NOMO-1 treated with DMSO at 0.1 percent for 48 hours (cell line): ENCODE results near the gene PLCG1.

Source experiments
- DNase-seq: peaks from one replicate; lab custom pipeline; 2025; ENCODE audit not compliant: unreplicated experiment; lab: John Stamatoyannopoulos, UW

PLCG1 gene

GRCh38 chr20:41178495-41178894, 41.2 kb downstream of the PLCG1 start:
- no peak for DNase-seq

- DNase-seq, result no peak
Measured at GRCh38 chr20:41178904-41179432, 41.6 kb downstream of the PLCG1 start.

- no peak for DNase-seq
Measured at GRCh38 chr20:41179961-41180360, 42.6 kb downstream of the PLCG1 start.

GRCh38 chr20:41180599-41181333, 43.4 kb downstream of the PLCG1 start:
- no peak for DNase-seq

- DNase-seq, result no peak
Measured at GRCh38 chr20:41181567-41181966, 44.2 kb downstream of the PLCG1 start.

GRCh38 chr20:41182296-41183212, 45.2 kb downstream of the PLCG1 start:
- DNase-seq, result no peak

- no peak for DNase-seq
Measured at GRCh38 chr20:41183391-41183790, 46.0 kb downstream of the PLCG1 start.

GRCh38 chr20:41183831-41184230, 46.5 kb downstream of the PLCG1 start:
- no peak for DNase-seq

GRCh38 chr20:41185013-41185757, 47.8 kb downstream of the PLCG1 start:
- DNase-seq, result no peak

- no peak for DNase-seq
Measured at GRCh38 chr20:41187668-41188067, 50.3 kb downstream of the PLCG1 start.

GRCh38 chr20:41191562-41192500, 54.5 kb downstream of the PLCG1 start:
- DNase-seq, result no peak

- no peak for DNase-seq
Measured at GRCh38 chr20:41192575-41192974, 55.2 kb downstream of the PLCG1 start.

- no peak for DNase-seq
Measured at GRCh38 chr20:41196653-41197225, 59.4 kb downstream of the PLCG1 start.

GRCh38 chr20:41198443-41198842, 61.1 kb downstream of the PLCG1 start:
- DNase-seq, result no peak

- no peak for DNase-seq
Measured at GRCh38 chr20:41200446-41201202, 63.3 kb downstream of the PLCG1 start.

- DNase-seq, result no peak
Measured at GRCh38 chr20:41201760-41202159, 64.4 kb downstream of the PLCG1 start.

- DNase-seq, result no peak
Measured at GRCh38 chr20:41202426-41202825, 65.1 kb downstream of the PLCG1 start.

- DNase-seq, result no peak
Measured at GRCh38 chr20:41203660-41204059, 66.3 kb downstream of the PLCG1 start.
